GM13976 (cell line): ENCODE measurements around the gene LRRC53.

ENCODE experiments used
- DNase-seq: peaks from one replicate; pipeline ENCODE4 v3.0.0; 2012; ENCODE audit warnings: low spot score
- CTCF ChIP-seq: IDR thresholded peaks from 2 replicates; pipeline ENCODE4 v1.5.1; 2012; ENCODE audit warnings: borderline replicate concordance, mild to moderate bottlenecking; ENCODE audit not compliant: insufficient read depth; ENCODE audit errors: extremely low read depth, missing control alignments, control extremely low read depth
- in situ Hi-C: fragments of 300-500 bp; cut with MboI; formaldehyde crosslinking; loops from one replicate; pipeline ENCODE4 v1.12.0; 2022; ENCODE audit warnings: low sequenced_read_pairs, mixed read lengths, inconsistent platforms; ENCODE audit not compliant: unreplicated experiment

Gene LRRC53

DNA sequence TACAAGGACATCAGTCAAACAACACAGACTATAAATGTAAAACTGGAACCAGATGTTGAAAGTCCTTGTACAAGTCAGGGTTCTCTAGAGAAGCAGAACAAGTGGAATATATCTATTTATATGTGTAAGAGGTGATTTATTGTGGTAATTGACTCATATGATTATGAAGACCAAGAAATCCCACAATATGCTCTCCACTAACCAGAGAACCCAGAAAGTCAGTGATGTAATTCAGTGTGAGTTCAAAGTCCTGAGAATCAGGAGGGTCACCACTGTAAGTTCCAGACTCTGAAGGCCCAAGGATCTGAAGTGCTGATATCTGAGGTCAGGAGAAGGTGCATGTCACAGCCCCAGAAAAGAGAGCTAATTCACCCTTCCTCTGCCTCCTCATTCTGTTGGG, 57.0 kb downstream of the LRRC53 start:
- TF ChIP-seq CTCF, result no peak
- DNase-seq, result no peak
- in situ Hi-C loops, result no loop called here

DNA sequence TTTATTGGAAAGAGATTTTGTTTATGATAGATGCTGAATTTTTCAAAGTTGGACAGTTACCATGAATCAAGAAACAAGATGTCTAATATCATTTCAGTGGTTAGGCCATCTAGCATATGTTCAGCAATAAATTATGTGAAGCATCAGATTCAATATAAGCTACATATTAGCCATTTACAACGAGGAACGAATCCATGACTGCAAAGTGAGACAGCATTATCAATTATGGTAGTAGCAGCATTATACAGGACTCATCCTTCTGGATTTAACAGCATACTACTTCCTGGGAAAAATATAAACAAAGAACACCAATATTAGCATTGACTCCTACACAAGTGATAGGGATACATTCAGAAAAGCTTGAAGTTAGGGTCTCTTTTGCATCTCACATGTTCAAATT, 59.1 kb downstream of the LRRC53 start:
- TF ChIP-seq CTCF, result no peak
- in situ Hi-C loops, result no loop called here

GRCh38 chr1:74452035-74452434, 60.4 kb downstream of the LRRC53 start:
- in situ Hi-C loops, result no loop called here
- DNase-seq, result no peak
- TF ChIP-seq CTCF, result no peak

More for the DNA sequence above, 59.1 kb downstream of the LRRC53 start:
- no peak for DNase-seq

GRCh38 chr1:74437035-74437434, 75.4 kb downstream of the LRRC53 start:
- no peak for TF ChIP-seq CTCF
- in situ Hi-C loops, result no loop called here
- no peak for DNase-seq

GRCh38 chr1:74436078-74436477, 76.3 kb downstream of the LRRC53 start:
- in situ Hi-C loops, result no loop called here
- TF ChIP-seq CTCF, result no peak
- no peak for DNase-seq

- in situ Hi-C loops, result no loop called here
- no peak for DNase-seq
- TF ChIP-seq CTCF, result no peak
Observed at GRCh38 chr1:74434321-74434720, 78.1 kb downstream of the LRRC53 start.

DNA sequence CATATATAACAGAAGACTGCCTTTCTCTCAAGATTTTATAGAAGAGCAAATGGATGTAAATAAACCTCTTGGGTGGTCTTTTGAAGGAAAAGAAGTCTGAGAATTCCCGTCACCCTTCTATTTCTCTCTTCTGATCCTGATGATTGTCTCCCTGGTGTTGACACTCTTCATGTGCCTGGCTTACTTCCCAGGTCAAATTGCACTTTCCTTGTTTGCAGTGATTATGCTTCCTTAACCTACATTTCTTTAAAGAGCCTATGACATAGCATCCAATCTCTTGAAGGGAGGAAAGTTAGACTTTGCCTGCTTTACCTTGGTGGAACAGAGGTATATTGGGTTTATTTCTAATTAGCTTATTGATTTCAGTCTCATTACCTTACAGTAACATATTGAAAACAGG, 80.1 kb downstream of the LRRC53 start:
- DNase-seq, result no peak
- no peak for TF ChIP-seq CTCF
- in situ Hi-C loops, result no loop called here
